HFFc6 (cell line): ENCODE data around the gene S100P. TPM values are rescaled to one million over a fixed set of nuclear protein-coding genes. Genes with fewer than 3 reads are reported as not detected.

Source experiments
- DNase-seq: peaks from one replicate; pipeline ENCODE4 v3.0.0-alpha.2; 2018
- H3K27ac Mint-ChIP-seq: 2 replicates; pipeline ENCODE4 v1.8.0; 2020; ENCODE audit warnings: mild to moderate bottlenecking, mixed read lengths
- H3K27me3 Mint-ChIP-seq: 2 replicates; pipeline ENCODE4 v1.8.0; 2021; ENCODE audit warnings: mild to moderate bottlenecking, moderate library complexity, mixed read lengths; ENCODE audit not compliant: insufficient read depth
- H3K36me3 Mint-ChIP-seq: 2 replicates; pipeline ENCODE4 v1.8.0; 2021; ENCODE audit warnings: low read depth, mixed read lengths
- H3K4me1 Mint-ChIP-seq: 2 replicates; pipeline ENCODE4 v1.8.0; 2020; ENCODE audit warnings: low read depth, mixed read lengths
- H3K4me3 Mint-ChIP-seq: 2 replicates; pipeline ENCODE4 v1.8.0; 2020; ENCODE audit warnings: mild to moderate bottlenecking, moderate library complexity, mixed read lengths
- H3K9me3 Mint-ChIP-seq: 2 replicates; pipeline ENCODE4 v1.8.0; 2020; ENCODE audit warnings: mild to moderate bottlenecking, mixed read lengths
- total RNA-seq, 6 experiments: library from RNA; stranded (reverse); fragmentation: NEBNext Ultra II Directional; extraction: Animal tissue kit (Norgen Biotek cat#: 25700); gene quantifications; 2 replicates in 1 of 6; 3 replicates in 5 of 6; pipeline ENCODE4 v1.2.3, GENCODE V29; 2021
- TF ChIP-seq, protein P1 (sequence below): fragments of 200-600 bp; sonication (generic); IDR thresholded peaks from 2 replicates; pipeline ENCODE4 v1.5.0; 2021; ENCODE audit warnings: antibody characterized with exemption, mild to moderate bottlenecking

Gene S100P
- total RNA-seq, 6 experiments from 2014 or later = not detected

DNA sequence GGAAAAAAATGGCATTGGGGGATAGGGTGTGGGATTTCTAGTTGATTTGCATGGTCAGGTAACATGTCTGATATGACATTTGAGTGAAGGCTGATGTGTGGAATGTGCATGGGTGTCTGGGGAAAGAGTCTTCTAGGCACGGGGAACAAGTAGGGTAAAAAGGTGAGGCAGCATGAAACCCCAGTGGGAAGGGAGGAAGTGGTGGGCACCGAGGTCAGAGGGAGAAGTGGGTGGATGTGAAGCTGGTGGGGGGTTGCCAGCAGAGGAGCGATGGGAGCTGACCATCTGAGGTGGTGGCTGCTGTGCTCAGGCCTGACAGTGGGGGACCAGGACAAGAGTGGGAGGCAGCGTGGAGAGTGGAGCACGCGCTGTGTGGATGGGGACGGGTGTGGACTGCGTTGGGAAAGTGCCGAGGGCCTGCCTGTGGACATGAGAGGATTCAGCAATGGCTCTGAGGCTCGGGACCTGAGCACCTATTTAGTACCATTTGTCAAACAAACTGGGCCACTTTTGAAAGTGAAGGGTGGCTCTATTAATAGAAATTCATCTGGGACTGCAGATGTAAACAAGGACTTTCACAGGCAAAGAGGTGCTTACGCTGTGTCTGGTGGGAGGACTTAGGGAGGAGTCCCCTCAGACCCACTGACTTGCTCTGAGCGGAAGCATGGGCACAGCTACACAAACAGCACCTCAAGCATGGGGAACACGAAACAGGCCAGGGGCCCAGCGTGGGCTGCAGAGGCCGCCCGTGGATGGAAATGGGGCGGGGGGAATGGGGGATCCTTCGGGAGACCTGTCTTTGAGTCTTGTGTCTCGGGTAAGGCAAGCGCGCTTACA, 16.7 kb upstream of the S100P start:
- Mint-ChIP-seq H3K4me3 (peak overlapping the region; percentile 98), H3K27me3 (peaks cover 5% of the 10 kb centered on the region), H3K27ac (0 out of 2 replicates have a peak overlapping the region, but pooled peaks have one; percentile 1), H3K9me3 (no peaks in the 10 kb centered on the region; the same call in 1 of the 2 replicates), H3K4me1 (peaks cover 40% of the 10 kb centered on the region), H3K36me3 (peaks cover 36% of the 10 kb centered on the region)
- TF ChIP-seq, protein P1, sequence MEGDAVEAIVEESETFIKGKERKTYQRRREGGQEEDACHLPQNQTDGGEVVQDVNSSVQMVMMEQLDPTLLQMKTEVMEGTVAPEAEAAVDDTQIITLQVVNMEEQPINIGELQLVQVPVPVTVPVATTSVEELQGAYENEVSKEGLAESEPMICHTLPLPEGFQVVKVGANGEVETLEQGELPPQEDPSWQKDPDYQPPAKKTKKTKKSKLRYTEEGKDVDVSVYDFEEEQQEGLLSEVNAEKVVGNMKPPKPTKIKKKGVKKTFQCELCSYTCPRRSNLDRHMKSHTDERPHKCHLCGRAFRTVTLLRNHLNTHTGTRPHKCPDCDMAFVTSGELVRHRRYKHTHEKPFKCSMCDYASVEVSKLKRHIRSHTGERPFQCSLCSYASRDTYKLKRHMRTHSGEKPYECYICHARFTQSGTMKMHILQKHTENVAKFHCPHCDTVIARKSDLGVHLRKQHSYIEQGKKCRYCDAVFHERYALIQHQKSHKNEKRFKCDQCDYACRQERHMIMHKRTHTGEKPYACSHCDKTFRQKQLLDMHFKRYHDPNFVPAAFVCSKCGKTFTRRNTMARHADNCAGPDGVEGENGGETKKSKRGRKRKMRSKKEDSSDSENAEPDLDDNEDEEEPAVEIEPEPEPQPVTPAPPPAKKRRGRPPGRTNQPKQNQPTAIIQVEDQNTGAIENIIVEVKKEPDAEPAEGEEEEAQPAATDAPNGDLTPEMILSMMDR = no peak
- DNase-seq = no peak

DNA sequence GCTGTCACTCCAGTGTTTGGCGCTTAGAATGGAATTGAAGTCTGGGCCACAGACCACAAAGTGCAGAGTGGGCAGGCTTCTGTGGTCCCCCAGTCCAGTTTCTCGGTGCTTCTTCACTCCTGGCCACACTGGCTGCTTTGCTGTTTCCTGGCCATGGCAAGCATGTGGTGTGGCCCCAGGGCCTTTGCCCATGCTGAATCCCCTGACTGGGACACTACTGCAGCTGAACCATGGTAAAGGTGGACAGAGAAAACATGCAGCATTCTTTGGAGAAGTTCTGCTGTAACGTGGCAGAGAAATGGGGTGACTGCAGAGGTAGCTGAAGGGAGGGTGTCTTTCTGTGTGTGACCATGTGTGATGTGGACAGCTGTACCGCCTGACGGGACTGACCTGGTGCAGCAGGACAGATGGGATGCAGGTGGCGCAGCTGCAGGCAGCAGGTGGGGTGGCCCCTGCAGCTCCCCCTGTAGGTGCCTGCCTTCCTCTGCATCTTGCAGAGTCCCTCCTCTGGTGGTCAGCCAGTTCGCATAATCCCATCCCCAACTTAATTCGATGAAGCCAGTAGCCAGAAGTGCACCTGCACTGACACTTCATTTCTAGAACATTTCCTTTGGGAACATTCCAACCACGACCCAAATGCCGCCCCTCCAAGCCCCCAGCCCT, 13.2 kb upstream of the S100P start:
- no peaks in the 10 kb centered on the region for H3K9me3 Mint-ChIP-seq
- H3K27me3 Mint-ChIP-seq = no peaks in the 10 kb centered on the region; the same call in 1 of the 2 replicates
- no peak for DNase-seq
- TF ChIP-seq, protein P1 = no peak; the same call in 1 of the 2 replicates
- H3K4me3 Mint-ChIP-seq = no peak overlapping the region
- H3K36me3 Mint-ChIP-seq = peaks cover 27% of the 10 kb centered on the region
- H3K4me1 Mint-ChIP-seq = peaks cover 21% of the 10 kb centered on the region
- no peak overlapping the region for H3K27ac Mint-ChIP-seq

DNA sequence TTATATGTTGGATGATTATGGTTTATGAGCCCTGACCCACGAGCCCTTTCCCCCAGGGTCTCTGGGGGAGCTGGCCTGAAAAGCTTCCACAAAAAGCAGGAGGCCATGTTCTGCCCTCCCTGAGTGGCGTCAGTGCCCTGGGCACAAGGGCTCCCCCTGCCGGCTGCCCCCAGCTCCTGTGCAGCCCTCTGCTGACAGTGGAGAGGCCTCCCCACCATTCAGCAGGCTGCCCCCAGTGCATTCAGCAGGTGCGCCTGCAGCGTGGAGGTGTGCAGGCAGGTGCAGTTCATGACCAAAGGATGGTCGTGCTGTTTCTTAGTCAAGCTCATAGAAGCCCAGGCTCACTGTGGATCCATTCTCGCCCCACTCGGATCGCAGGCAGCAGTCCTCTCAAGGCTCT, 12.5 kb upstream of the S100P start:
- Mint-ChIP-seq H3K4me1 (peaks cover 15% of the 10 kb centered on the region), H3K27ac (no peak overlapping the region), H3K36me3 (peaks cover 20% of the 10 kb centered on the region), H3K27me3 (peaks cover 5% of the 10 kb centered on the region; the same call in 1 of the 2 replicates), H3K4me3 (no peak overlapping the region), H3K9me3 (no peaks in the 10 kb centered on the region)
- TF ChIP-seq, protein P1 = peak; percentile 18; the same call in 1 of the 2 replicates
- no peak for DNase-seq

DNA sequence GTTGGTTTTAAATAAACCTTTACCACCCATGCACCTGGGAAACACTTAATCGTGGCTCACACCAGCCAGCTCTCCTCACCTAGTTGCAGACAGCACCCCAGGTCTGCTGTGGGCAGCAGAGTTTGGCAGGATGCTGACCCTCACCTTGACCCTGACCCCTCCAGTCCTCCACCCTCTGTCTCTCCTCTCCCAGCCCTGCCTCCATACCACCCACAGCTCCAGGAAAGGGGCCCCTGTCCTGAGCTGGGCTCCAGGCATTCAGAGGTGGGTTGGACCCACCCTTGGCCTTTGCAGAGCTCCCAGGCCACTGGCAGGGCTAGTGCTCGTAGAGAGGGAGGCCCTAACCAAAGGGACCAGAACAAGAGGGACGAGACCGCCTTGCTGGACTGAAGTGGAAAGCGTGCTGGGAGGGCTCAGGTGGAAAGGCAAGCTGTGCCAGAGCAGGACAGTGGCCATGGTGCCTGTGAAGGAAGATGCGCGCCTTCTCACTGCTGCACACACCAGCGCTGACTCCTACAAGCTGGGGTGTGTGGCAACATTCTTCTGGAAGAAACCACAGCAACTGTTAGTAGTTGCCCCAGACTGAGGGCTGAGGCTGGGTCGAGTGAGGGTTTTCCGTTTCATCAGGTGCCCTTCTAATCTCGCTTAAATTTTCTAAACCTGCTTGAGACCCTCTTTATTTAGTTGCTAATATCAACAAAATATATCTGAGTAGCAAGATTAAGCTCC, 10.7 kb upstream of the S100P start:
- TF ChIP-seq, protein P1 = no peak
- no peak for DNase-seq
- no peaks in the 10 kb centered on the region for H3K9me3 Mint-ChIP-seq
- peaks cover 6% of the 10 kb centered on the region; the same call in 1 of the 2 replicates for H3K27me3 Mint-ChIP-seq
- H3K4me3 Mint-ChIP-seq = no peak overlapping the region
- H3K4me1 Mint-ChIP-seq = peaks cover 2% of the 10 kb centered on the region
- peaks cover 7% of the 10 kb centered on the region for H3K36me3 Mint-ChIP-seq
- H3K27ac Mint-ChIP-seq = no peak overlapping the region

DNA sequence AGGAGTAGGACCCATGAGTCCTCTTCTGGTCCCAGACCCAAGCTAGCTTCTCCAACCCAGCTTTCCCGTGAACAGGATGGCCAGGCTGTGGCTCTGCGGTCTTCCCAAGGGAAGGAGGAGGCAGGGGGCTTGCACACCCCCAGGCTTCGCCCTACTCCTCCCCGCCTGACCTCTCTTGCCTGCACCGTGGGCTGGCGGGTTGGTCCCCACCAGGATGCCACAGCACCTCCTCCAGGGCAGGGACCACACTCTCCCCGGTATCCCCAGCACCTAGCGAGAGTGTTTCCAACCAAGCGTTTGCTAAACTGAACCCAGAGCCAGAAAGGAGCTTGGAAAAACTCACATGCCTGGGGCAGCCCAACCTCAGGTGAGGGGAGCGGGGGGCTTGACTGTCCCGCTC, 9.0 kb upstream of the S100P start:
- Mint-ChIP-seq H3K27me3 (peaks cover 6% of the 10 kb centered on the region; the same call in 1 of the 2 replicates), H3K4me3 (no peak overlapping the region), H3K9me3 (no peaks in the 10 kb centered on the region), H3K36me3 (peaks cover 7% of the 10 kb centered on the region), H3K4me1 (peaks cover 18% of the 10 kb centered on the region), H3K27ac (no peak overlapping the region)
- TF ChIP-seq, protein P1 = no peak
- DNase-seq = no peak
